Activated effector memory CD4-positive, alpha-beta T cell treated with Interleukin-2 at 50 U/mL for 16 hours (primary cell): ENCODE data around the gene SPTBN2.
A peak's percentile ranks its signal among the peaks of the same experiment; 100 is the strongest.

Experiments used
- DNase-seq: peaks from one replicate; pipeline ENCODE4 v3.0.0-alpha.2; 2020

Gene SPTBN2

GRCh38 chr11:66700742-66701141 is 28.3 kb downstream of the SPTBN2 start:
- DNase-seq, result no peak

DNA sequence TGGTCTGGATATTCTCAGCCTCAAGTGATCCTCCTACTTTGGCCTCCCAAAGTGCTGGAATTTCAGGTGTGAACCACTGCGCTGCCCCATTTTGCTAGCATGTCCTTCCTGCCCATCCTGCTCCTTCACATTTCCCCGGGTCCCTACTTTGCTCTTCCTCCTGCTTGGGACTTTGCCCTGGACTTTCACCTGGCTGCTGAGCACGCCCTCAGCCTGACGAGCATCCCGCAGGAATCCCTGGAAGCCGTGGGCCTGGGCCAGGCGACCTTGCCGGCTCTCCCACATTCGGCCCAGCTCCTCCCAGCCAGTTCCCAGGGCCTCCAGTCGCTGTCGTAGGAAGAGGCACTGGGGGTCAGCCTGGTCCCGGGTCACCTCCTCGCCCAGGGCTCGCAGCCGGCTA is 28.7 kb downstream of the SPTBN2 start:
- DNase-seq, result no peak

DNA sequence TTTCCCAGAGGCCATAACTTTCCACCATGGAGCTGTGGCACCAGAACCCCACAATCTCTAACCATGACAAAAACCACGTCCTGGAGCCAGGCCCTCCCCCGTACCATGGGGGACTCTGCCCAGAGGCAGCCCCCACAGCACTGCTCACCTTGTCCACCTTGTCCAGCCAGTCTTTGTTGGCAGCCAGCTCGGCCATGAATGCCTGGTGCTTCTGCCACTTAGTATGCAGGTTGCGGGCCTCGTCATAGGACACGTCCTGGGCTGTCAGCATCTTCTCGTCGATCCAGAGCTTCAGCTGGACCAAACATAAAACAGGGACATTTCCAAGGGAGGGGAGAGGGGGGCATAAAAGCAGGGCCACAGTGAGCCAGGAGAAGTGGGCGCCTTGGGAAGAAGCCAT is 30.5 kb downstream of the SPTBN2 start:
- no peak for DNase-seq

- DNase-seq, result no peak
Measured at GRCh38 chr11:66697988-66698387, 31.0 kb downstream of the SPTBN2 start.

- no peak for DNase-seq
Measured at GRCh38 chr11:66696146-66696545, 32.9 kb downstream of the SPTBN2 start.

DNA sequence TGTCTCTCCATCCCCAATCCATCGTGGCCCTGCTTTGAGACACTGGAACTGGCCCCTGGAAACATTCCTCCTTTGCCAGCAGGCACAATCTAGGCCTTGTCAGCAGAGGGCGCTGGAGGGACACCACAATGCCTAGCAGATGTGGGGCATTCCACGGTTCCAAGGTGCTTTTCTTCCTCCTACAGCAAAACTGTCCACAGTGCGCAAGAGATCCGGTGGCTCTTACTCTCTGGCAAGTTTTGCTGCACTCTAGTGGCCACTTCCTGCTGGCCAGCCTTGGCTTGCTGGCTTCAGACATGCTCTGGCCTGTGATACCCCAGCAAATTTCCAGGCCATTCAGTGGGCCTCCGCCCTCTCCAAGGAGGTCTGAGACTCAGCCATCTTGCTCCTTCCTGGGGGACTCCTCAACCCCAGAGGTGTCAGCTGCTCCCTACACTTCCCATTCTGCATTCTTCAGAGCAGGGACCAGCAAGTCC is 34.2 kb downstream of the SPTBN2 start:
- peak; percentile 64 for DNase-seq

DNA sequence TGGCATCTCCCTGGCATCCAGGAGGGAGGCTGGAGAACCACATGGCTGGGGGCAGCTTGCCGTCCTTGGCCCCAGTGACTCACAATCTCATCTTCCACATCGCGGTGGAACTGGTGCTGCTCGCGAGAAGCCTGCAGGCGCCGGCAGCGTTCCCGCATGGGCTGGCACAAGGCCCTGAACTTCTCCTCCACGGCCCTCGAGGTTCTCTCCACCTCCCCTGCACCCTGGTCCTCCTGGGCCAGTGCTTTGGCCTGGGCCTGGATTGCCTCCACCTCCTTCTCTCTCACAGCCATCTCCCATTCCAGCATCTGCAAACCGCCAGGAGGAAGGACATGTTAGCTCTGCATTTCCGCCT is 35.0 kb downstream of the SPTBN2 start:
- DNase-seq, result no peak

- no peak for DNase-seq
Measured at GRCh38 chr11:66693356-66694055, 35.5 kb downstream of the SPTBN2 start.

- DNase-seq, result no peak
Measured at GRCh38 chr11:66692871-66693331, 36.1 kb downstream of the SPTBN2 start.

DNA sequence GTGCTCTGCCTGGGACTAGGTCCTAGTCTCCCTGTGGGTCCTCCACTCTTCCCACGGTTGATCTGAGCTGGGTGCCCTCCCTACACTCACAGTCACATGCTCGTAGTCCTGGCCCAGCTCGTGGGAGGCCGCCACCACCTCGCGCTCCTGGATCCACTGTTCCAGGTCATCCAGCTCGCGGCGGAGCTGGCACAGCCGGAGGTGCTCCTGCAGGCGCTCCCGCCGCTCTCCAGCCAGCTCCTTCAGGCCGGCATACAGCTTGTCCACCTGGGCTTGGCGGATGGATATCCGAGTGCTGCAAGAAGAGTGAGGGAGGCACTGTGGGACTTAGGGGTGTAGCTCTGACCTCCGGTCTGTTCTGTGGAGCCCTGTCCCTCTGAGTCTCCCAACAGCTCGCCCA is 36.6 kb downstream of the SPTBN2 start:
- no peak for DNase-seq

- no peak for DNase-seq
Measured at GRCh38 chr11:66691311-66691980, 37.6 kb downstream of the SPTBN2 start.

DNA sequence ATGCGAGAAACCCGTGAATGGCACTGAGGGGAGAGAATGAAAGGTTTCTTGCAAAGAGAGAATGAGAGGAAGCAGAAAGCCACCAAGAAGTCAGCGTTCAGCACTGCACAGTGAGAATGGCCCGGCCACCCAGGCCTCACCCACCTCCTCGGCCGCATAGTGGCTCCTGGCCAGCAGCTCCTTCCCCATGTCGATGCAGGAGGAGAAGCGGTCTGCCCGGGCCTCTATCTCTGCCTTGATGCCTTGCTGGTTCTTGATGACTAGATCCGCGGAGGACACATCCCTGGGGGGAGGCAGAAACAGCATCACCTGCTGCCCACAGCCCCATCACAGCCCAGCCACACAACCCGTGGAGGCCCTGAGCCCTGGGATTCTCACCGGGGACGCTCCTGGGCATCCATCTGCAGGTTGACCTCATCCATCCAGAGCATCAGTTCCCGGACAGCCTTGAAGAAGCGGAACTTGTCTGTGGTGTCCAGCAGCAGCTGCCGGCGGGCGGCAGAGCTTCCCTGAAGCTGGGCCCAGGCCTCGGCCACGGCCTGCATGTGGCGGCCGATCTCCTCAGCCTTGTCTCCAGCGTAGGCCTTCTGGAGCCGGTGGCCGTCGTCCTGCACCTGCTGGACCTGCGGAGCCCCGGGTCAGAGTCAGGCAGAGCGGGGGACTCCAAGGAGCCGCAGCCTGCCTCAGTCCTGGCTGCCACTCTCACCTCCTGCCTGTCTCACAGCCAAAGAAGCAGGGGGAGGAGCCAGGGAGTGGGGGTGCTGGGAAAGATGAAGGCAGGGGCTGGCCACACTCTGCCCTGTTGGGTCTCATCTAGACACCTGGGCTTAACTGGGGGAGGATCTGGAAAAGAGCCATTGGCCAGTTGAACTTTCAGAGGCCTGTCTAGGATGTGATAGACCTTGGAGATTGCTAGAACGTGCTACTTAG is 39.1 kb downstream of the SPTBN2 start:
- DNase-seq, result no peak

DNA sequence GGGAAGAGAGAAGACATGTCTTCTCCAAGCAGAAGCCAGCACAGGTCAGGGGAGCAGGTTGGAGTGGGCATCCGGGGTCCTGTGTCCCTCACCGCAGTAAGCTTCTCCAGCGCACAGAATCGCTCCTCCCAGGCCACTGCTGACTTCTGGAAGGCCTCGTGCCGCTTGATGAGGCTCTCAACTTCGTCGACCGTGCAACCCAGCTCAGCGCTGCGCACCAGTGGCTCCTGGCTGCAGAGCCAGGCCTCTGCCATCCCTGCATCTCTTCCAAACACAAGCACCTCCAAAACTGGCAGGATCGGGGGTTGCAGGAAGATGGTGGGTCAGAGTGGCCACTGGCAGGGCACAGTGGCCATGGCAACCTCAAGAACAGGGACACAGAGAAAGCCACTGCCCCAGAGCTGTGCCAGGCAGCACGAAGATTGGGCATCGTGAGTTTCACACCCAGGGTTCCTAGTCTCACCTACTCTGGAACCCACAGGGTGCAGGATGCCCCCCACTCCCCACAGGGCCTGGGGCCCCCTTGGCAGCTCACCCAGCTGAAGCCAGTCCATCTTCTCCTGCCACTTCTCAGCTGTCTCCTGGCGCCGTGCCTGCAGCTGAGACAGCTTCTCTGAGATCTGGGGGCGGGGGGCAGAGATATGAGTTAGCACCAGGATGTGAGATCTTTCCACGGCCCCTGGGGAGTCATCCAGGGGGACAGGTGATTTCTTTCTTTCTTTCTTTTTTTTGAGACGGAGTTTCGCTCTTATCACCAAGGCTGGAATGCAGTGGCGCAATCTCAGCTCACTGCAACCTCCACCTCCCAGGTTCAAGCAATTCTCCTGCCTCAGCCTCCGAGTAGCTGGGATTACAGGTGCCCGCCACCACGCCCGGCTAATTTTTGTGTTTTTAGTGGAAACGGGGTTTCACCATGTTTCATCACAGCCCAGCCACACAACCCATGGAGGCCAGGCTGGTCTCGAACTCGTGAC is 40.2 kb downstream of the SPTBN2 start:
- DNase-seq, result no peak

- no peak for DNase-seq
Measured at GRCh38 chr11:66687831-66688281, 41.2 kb downstream of the SPTBN2 start.

- DNase-seq, result no peak
Measured at GRCh38 chr11:66686801-66687750, 41.9 kb downstream of the SPTBN2 start.

DNA sequence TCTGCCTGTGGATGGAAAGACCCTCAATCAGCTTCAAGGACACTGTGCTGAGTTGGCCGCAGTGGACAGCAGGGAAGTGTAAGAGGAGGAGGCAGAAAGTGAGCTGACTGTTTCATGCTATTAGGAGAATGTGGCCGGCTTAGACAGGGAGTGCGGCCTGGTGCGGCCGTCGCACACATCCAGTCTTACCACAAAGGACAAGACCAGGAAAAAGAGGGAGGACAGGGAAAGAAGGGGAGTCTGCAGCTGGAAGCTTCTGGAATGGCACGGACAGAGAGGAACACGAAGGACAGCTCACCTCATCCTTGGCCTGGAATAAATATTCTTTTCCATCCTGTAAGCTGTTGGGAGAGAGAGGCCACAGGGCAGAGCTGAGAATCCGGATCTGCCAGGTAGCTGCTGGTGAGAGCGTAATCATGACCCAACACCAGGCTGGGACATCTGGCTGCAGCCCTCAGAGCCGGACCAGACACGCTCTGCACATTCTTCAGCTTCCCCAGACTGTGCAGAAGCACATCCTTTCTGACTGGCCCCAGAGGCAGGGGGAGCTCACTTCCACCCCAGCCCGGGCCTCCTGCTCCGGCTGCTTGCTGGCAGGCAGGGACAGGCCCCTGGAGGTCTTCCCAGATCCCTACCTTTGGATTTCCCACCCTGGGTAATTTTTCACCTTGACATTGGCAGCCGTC is 42.8 kb downstream of the SPTBN2 start:
- DNase-seq, result no peak

DNA sequence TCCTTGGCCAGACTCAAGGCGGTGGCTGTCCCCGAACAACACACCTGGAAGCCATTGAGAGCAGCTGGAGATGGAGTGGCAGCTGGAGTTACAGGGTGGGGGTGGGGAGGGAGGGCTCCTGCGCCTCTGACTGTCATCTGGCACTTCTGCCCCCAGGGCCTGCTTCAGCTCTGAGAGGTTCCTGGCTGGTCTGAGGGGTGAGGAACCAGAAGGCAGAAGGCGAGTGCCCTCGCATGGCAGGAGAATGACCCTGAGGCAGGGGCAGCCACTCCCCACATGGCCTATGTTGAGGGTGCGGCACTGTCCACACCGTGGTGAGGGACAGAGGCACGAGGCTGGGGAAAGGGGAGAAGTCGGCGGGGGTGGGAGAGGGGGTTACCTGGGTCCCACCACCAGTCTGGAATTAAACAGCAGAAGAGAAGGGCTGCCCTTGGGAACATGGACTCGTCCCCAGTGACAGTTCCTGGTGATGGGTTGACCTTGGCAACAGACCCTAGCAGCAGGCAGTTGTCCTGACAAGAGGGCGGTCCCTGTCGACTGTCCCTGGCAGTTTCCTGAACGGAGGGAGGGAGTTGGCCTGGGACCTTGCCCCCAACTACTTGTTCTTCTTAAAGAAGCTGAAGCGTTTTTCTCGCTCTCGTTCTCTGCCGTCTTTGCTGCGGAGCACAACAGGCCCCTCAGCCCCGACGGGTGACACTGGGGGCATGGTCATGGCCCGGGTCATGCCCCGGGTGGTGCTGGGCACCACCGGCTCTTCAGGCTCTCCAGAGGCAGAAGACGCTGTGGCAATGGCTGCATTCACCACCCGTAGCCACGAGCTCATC is 43.5 kb downstream of the SPTBN2 start:
- DNase-seq, result no peak

DNA sequence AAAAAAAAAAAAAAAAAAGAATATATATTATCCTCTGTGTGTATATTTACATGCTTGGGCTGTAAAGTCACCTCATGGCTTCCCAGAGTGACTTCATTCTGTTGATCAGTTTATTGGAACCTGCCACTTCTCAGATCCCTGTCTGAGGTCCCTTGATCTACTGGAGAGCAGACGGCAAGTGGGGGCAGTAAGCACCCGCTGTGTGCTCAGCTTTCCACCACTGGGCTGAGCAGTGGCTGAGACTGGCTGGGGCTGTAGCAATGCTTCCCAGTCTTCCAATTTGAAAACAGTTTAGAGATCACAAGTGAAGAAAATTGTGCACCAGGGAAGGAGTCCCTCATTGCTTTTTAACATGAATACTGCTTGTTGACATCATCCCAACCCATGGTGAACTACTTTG is 44.4 kb downstream of the SPTBN2 start:
- DNase-seq, result no peak

- no peak for DNase-seq
Measured at GRCh38 chr11:66683877-66684276, 45.1 kb downstream of the SPTBN2 start.
